Natural killer cell (primary cell): Measurements from ENCODE around the gene SECTM1. TPM values are rescaled to one million over a fixed set of nuclear protein-coding genes. Genes with fewer than 3 reads are reported as not detected.

Experiments used
- ATAC-seq, 3 donors: fragments of 150-1000 bp in 2 of 3; fragments of 200-7000 bp in 1 of 3; cut with Tn5 transposase; 1 replicate in 1 of 3; 2 replicates in 2 of 3; pipeline ENCODE4 v1.10.0; 2021; ENCODE audit warnings: mild to moderate bottlenecking in 2 of 3, moderate library complexity in 2 of 3
- DNase-seq, 2 donors: peaks; one replicate each; pipeline versions ENCODE4 v3.0.0 to v3.0.0-alpha.2; 2013 to 2021; ENCODE audit warnings: mixed read lengths in 1 of 2
- H3K27ac ChIP-seq: one replicate; pipeline ENCODE4 v1.5.1; 2013; ENCODE audit warnings: mild to moderate bottlenecking, low read length
- H3K27me3 ChIP-seq: one replicate; pipeline ENCODE4 v1.6.1; 2013; ENCODE audit warnings: low read length; ENCODE audit not compliant: control insufficient read depth, insufficient read depth
- H3K36me3 ChIP-seq: one replicate; pipeline ENCODE4 v1.6.1; 2013; ENCODE audit warnings: low read length; ENCODE audit not compliant: control insufficient read depth, insufficient read depth
- H3K4me1 ChIP-seq: one replicate; pipeline ENCODE4 v1.6.1; 2013; ENCODE audit warnings: low read length; ENCODE audit not compliant: control insufficient read depth, insufficient read depth
- H3K4me3 ChIP-seq: one replicate; pipeline ENCODE4 v1.5.1; 2013; ENCODE audit warnings: low read length
- H3K9me3 ChIP-seq: one replicate; pipeline ENCODE4 v1.6.1; 2013; ENCODE audit warnings: low read length; ENCODE audit not compliant: control insufficient read depth, insufficient read depth
- H3K27ac Mint-ChIP-seq, 2 donors: one replicate each; pipeline ENCODE4 v1.8.0; 2022; ENCODE audit warnings: mild to moderate bottlenecking in 2 of 2, mixed read lengths in 2 of 2, moderate library complexity in 1 of 2
- H3K27me3 Mint-ChIP-seq, 2 donors: one replicate each; pipeline ENCODE4 v1.8.0; 2022; ENCODE audit warnings: low read depth in 2 of 2, mixed read lengths in 2 of 2
- H3K36me3 Mint-ChIP-seq: one replicate; pipeline ENCODE4 v1.8.0; 2022; ENCODE audit warnings: mixed read lengths
- H3K4me1 Mint-ChIP-seq, 2 donors: one replicate each; pipeline ENCODE4 v1.8.0; 2022; ENCODE audit warnings: mixed read lengths in 2 of 2
- H3K4me3 Mint-ChIP-seq: one replicate; pipeline ENCODE4 v1.8.0; 2022; ENCODE audit warnings: mild to moderate bottlenecking, moderate library complexity, mixed read lengths
- H3K9me3 Mint-ChIP-seq, 2 donors: one replicate each; pipeline ENCODE4 v1.8.0; 2022; ENCODE audit warnings: mixed read lengths in 2 of 2
- WGBS: methylation state at CpG from one replicate; pipeline ENCODE4 v1.1.7; 2013; ENCODE audit warnings: missing lambda C conversion rate; ENCODE audit not compliant: insufficient coverage; 5-methylcytosine and 5-hydroxymethylcytosine counted together
- intact Hi-C: fragments of 100-400 bp; cut with micrococcal nuclease; formaldehyde crosslinking; loops from one replicate; pipeline ENCODE4 v1.14.2; 2022
- total RNA-seq, 4 donors: library from RNA; stranded (reverse); fragments of 120-200 nt in 1 of 4; gene quantifications; one replicate each; pipeline versions ENCODE4 v1.2.3 to v1.2.4, GENCODE V29; 2013 to 2022
- TF ChIP-seq, protein P1 (sequence below): fragments of 200-600 bp; IDR thresholded peaks from one replicate; pipeline ENCODE4 v1.8.0; 2022; ENCODE audit warnings: antibody characterized with exemption

Gene SECTM1
- total RNA-seq, 3 donors from 2014 or later (not counting 1 experiment from before 2014, with no cell fraction given): 3.6 to 11.2 (median 6.3) TPM

DNA sequence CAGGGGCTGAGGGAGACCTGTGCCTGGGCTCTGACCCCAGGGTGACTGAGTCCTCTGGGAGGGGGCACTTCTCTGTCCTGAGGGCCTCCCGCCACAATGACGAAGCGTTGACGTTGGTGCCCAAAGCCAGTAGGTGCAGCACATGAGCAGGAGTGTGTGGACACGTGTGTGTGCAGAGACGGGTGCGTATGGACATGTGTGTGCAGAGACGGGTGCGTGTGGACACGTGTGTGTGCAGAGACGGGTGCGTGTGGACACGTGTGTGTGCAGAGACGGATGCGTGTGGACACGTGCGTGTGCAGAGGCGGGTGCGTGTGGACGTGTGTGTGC, 15.4 kb downstream of the SECTM1 start:
- ATAC-seq (no peak), DNase-seq (peak in 1 of 2 donors; percentile 38)
- no peaks in the 10 kb centered on the region for H3K9me3 ChIP-seq
- TF ChIP-seq, protein P1, sequence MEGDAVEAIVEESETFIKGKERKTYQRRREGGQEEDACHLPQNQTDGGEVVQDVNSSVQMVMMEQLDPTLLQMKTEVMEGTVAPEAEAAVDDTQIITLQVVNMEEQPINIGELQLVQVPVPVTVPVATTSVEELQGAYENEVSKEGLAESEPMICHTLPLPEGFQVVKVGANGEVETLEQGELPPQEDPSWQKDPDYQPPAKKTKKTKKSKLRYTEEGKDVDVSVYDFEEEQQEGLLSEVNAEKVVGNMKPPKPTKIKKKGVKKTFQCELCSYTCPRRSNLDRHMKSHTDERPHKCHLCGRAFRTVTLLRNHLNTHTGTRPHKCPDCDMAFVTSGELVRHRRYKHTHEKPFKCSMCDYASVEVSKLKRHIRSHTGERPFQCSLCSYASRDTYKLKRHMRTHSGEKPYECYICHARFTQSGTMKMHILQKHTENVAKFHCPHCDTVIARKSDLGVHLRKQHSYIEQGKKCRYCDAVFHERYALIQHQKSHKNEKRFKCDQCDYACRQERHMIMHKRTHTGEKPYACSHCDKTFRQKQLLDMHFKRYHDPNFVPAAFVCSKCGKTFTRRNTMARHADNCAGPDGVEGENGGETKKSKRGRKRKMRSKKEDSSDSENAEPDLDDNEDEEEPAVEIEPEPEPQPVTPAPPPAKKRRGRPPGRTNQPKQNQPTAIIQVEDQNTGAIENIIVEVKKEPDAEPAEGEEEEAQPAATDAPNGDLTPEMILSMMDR: no peak
- H3K27me3 Mint-ChIP-seq: no peaks in the 10 kb centered on the region
- H3K4me1 Mint-ChIP-seq: peaks cover 18 to 40% of the 10 kb centered on the region in 2 donors
- H3K9me3 Mint-ChIP-seq: no peaks in the 10 kb centered on the region
- WGBS: 94% methylated on average over 20 of the region's 20 CpGs
- intact Hi-C loops: loop anchor here (5.0 kb wide), 1 partner anchor 51 kb away; no protein-coding TSS in a partner anchor
- H3K27me3 ChIP-seq: no peaks in the 10 kb centered on the region
- no peak overlapping the region for H3K4me3 Mint-ChIP-seq
- peaks cover 68% of the 10 kb centered on the region for H3K4me1 ChIP-seq
- no peak overlapping the region for H3K4me3 ChIP-seq
- H3K27ac ChIP-seq: peak overlapping the region; percentile 78
- no peak overlapping the region for H3K27ac Mint-ChIP-seq
- peaks cover 17% of the 10 kb centered on the region for H3K36me3 ChIP-seq
- no peaks in the 10 kb centered on the region for H3K36me3 Mint-ChIP-seq

DNA sequence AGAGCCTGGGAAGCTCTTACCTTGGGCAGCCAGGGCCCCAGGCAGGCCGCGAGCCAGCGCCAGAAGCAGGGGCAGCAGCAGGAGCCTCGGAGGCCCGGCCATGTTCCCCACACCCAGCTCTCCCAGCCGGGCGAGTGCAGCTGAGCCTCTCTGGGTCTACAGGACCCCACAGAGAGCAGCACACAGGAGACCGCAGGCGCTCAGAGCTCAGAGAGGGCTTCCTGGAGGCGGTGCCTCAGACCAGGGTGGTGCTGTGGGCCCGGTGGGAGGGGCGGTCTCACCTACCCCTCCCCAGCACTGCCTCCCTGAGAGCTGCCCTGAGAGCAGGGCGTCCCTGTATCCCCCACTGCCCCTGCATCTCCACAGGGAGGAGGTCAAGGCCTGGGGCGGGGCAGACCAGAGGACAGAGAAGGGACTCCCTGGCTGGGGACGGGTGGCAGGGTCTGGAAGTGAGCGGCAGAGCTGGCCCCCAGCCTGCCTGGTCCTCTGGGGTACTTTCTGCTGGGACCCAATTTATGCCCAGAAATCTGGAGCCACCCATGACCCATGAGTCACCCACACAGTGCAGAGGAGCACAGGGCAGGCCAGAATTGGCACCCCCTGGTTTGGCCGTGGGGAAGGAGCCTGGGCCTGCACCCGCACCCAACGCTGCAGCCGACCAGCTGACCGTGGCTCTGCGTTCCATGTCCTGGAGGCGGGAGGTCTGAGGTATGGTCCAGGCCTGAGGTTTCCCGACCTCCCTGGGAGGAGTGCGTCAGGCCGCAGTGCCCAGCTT, 16.0 kb downstream of the SECTM1 start, which contains the start of gene CD7:
Gene CD7, minus strand, starts transcription at position 215 of the 775 bp plus-strand sequence. Its CDS starts 113 bp downstream, at position 102.
- Histone ChIP-seq H3K4me1 (peaks cover 68% of the 10 kb centered on the region), H3K9me3 (no peaks in the 10 kb centered on the region), H3K27ac (peak within 1 kb of the TSS; percentile 78), H3K36me3 (peaks cover 17% of the 10 kb centered on the region), H3K27me3 (no peaks in the 10 kb centered on the region), H3K4me3 (peak within 1 kb of the TSS; percentile 77)
- TF ChIP-seq, protein P1: no peak
- Mint-ChIP-seq H3K4me3 (peak within 1 kb of the TSS; percentile 96), H3K4me1 (peaks cover 18 to 40% of the 10 kb centered on the region in 2 donors), H3K27me3 (no peaks in the 10 kb centered on the region), H3K27ac (no peak within 1 kb of the TSS), H3K36me3 (no peaks in the 10 kb centered on the region), H3K9me3 (no peaks in the 10 kb centered on the region)
- 58% methylated on average over 26 of the region's 26 CpGs for WGBS
- peak; percentile 74 to 84 (median 81) for ATAC-seq
- DNase-seq: peak; percentile 61 to 86
- intact Hi-C loops: loop anchor here (1.0 to 5.0 kb wide), 3 partner anchors 15 to 50 kb away; no protein-coding TSS in a partner anchor

DNA sequence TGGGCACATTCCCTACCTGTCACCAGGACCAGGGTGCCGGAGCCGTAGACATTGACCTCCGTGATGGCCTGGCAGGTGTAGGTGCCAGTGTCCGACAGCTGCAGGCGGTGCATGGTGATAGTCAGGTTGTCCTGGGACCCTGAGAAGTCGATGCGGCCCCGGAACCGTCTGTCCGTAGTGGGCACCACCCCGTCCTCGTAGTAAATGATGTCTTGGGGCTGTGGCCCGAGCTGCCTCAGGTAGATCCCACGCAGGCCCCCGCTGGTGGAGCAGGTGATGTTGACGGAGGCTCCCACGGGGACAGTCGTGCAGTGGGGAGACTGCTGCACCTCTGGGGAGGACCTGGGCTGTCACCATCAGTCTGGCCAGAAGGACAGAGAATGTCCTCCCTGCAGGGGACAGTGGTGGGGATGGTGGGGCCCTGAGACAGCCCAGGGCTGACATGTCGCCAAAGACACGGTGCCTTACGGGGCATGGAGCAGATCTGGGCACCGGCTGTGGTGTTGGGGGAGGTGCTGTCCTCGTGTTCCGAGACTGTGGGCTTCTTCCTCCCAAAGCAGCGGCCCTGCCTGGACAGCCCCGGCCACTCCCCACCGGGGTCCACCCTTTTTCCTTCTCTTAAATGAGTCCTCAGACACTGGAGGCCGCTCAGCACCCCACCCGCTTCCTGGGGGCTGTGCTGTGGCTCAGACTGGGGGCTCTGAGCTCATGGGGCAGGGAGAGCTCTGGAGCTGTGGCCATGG, 16.7 kb downstream of the SECTM1 start:
- H3K27me3 ChIP-seq: no peaks in the 10 kb centered on the region
- peaks cover 18 to 40% of the 10 kb centered on the region in 2 donors for H3K4me1 Mint-ChIP-seq
- TF ChIP-seq, protein P1: no peak
- DNase-seq (peak in 1 of 2 donors; percentile 59), ATAC-seq (peak; percentile 30 to 46 (median 31))
- intact Hi-C loops: loop anchor here (1.0 to 5.0 kb wide), 3 partner anchors 14 to 50 kb away; no protein-coding TSS in a partner anchor
- 41% methylated on average over 29 of the region's 29 CpGs for WGBS
- no peak overlapping the region for H3K27ac Mint-ChIP-seq
- peak overlapping the region; percentile 77 for H3K4me3 ChIP-seq
- no peaks in the 10 kb centered on the region for H3K9me3 ChIP-seq
- H3K9me3 Mint-ChIP-seq: no peaks in the 10 kb centered on the region
- H3K4me3 Mint-ChIP-seq: peak overlapping the region; percentile 96
- no peaks in the 10 kb centered on the region for H3K27me3 Mint-ChIP-seq
- H3K4me1 ChIP-seq: peaks cover 64% of the 10 kb centered on the region
- H3K36me3 ChIP-seq: peaks cover 17% of the 10 kb centered on the region
- no peaks in the 10 kb centered on the region for H3K36me3 Mint-ChIP-seq
- peak overlapping the region; percentile 78 for H3K27ac ChIP-seq
